GOT3 (cell line): ENCODE data around the gene ZBTB7C.

ENCODE experiments used
- DNase-seq: peaks from one replicate; lab custom pipeline; 2025; ENCODE audit warnings: mixed read lengths; lab: John Stamatoyannopoulos, UW

ZBTB7C gene

DNA sequence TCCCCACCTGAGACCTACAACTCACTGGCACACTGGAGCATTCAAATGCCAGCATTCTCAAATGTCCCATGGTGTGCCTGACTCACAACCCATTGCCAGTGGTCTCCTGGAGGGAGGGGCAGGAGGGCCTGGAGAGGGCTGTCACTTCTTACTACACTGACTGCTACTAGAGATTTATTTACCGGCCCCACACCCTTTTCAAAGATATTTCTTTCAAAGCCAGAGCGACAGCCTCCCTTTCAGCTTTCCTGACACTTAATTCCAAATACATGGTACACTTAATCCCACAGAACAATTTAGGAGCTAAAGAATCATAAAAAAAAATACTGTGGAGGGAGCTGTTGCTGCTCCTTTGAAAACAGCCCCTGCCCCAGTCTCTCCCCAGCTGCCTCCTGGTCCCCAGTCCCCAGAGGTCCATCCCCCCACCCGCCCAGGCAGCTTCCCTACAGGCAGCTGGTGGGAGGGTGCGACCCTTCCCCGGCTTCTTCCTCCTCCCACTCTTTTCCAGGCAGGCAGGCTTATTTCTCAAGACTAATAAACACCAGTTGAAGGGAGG is 349.6 kb downstream of the ZBTB7C start:
- no peak for DNase-seq

DNA sequence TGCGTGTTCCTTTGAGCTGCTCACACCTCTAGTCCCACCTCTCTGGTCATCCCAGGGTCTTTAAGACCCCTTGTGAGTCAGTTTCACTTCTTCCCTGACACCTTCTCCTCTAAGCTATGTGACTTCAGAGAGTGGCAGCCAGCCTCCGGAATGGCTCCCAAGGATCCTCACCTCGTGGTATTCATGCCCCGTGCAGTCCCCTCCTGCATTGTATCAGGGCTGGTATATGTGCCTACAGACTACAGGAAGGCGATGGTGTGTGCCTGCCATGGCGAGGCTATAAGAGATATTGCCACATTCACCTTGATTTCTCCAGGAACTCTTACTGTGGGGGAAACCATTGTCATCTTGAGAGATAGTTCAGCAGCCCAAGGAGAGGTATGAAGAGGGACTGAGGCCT is 350.7 kb downstream of the ZBTB7C start:
- DNase-seq, result no peak

DNA sequence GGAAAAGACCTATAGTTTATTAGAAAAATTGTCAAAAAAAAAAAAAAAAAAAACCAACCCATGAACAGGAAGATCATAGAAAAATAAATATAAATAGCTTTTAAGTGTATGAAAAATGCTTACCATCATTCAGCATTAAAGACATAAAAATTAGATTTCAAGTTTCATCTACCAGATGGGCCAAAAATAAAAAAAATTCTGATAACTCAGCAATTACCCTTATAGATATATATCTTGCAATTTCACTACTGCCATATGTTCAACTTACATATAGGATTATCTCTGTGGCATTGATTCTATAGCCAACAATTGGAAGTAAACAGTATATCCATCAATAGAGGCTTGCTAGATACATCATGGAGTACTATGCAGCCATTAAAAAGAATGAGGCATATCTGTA is 352.2 kb downstream of the ZBTB7C start:
- no peak for DNase-seq

DNA sequence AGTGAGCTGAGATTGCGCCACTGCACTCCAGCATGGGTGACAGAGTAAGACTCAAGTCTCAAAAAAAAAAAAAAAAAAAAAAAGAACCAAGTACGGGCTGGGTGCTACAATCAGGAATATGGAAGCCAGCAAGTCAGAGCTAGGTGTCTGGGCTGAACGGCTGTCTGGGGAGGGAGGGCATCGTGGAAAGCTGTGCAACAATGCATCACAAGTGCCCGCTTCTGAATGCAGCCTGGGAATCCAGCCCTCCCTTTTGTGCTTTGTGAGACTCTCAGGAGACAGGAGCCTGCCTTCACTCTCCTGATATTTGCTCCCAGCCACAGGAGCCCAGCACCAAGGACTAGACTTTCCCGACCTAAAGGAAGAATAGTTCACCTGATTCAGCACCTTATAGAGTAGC is 353.8 kb downstream of the ZBTB7C start:
- DNase-seq, result no peak

DNA sequence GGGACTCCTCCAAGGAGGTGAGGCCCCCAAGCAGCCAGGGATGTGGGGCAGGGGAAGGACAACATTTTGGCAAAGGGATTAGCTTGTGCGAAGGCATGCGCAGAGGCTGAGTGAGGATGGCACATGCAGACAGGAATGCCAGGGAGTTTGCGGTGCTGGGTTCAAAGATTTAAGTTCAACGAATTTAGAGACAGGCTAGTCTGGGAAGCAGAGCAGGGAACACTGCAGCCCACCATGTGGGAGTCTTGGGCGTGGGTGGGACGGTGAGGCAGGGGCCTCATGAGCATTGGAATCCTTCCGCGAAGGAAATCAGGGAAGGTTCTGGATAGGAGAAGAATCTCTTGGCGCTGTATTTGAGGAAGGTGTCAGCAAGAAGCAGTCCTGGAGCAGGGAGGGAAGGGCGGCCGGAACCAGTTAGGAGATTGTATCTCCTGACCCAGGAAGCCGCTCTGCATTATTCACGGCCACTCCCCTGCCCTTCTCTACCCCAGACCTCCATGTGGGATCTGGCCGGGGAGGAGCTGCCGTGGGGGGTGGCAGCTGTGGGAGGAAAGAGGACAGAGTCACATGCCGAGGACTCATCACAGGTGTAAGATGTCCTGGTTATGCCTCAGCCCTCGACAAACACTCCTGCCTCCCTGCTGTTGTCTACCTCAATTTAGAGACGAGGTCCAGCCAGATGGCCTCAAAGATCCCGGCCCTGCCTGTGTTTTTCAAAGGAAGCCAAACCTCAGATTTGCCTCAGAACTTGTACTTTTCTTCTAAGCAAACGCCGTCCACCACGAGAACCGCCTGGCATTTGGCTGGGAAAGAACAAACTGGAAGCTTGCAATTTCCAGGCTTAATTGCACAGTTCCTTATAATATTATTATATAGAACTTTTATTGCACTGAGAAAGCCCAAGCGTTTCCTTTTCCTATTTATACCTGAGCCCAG is 355.0 kb downstream of the ZBTB7C start:
- no peak for DNase-seq

DNA sequence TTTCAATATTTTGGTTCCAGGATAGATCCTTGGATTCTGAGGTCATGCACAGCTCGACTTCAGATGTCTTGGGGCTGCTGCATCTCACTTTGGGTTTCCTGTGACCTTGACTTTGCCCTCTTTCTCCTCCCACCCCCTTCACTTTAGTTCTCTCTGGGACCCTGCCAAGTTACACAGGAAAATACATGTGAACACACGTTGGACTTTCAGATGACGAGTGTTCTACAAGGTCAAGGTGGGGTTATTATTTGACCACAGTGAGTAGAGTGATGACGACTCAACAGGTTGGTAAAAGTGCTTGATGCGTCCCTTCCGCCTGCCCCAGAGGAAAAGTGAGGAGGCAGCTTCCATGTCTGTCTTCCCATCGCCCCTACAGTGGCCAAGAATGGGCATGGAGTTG is 356.3 kb downstream of the ZBTB7C start:
- no peak for DNase-seq

DNA sequence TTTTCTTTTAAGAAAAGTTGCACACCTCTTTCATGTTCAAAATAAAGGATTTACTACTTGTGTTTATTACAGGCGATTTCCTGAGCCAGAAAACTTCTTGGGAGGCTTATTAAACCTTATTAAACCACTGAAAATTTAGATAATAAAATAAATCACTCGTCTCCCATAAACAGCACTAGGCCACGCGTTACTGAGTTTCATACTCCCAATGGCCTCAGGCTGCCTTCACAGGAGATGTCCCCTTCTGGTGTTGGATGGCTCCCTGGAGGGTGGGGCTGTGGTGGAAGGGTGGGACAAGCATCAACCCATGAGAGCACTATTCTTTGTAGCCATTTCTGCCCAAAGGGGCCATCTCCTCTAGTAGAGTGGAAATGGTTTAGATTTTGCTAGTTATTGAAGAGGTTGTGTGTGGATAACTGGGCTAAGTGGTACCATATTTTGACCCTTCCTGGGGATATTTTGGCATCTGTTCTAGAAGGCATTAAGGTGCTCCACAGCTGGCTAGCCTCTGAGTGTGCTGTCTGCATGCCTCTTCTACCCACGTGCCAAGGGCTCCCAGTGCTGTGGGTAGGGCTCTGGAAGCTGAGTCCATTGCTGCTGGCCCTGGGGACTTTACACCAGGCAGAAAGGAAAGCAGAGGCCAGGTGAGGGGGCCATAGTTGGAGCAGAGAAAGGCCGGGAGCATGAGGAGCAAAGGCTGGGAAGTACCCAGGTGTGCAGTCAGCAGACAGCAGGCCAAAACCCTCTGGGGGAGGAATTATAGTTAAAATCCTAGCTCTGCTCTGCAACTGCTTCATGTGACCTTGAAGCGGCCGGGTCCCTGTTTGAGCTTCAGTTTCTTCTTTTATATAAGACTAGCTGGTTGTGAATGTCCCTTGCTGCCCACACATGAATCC is 357.0 kb downstream of the ZBTB7C start:
- DNase-seq, result no peak

DNA sequence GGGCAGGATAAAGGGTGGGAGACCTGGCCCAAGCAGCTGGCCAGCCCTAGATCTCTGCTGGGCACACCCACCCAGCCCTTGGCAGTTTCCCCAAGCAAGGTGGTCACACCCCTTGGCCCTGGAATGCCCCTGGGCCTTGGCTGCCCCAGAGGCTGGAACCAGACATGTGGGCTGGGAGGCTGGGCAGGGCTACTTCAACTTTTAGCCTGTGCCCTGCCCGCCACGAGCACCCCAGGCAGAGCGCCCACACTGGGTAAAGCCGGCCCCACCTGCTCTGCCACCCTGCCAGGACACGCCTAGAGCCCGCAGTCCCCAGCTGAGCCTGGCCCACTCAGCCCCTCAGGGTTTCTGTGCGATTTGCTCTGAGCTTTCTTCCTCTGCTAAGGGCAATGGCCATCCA is 359.0 kb downstream of the ZBTB7C start:
- DNase-seq, result no peak

DNA sequence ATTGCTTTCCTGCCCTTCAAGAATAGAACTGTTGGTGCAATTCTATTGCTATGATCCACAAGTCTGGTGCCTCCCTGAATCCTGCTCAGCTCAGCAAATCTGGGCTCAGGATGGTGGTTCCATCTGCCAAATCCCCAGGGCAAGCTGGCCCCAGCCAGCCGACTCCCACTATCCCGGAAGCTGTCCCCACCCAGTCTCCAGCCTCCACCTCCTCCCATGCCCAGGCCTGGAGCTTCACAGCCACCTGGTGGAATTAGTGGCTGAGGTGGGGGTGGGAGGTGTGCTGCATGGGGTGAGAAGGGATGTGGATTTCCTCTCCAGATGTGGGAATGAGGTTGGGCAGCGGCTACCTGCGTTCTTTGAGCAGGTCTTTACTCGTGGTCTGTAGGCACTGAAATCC is 359.4 kb downstream of the ZBTB7C start:
- no peak for DNase-seq

DNA sequence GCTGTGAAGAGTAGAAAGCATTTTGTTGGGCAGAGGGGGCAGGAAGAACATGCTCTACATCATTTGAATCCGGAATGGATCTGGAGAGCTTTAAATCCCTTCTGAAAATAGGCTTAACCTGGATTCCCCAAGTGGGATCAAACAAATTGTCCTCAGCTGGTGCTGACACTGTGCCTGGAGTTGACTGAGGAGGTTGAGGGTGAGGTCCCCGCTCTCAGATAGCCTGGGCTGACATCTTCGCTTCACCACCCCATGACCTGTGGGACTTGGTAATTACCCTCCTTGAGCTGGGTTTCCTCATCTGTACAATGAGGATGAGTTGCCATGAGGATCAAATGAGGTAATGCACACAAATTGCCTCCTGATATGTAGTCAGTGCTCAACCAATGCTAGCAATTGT is 360.9 kb downstream of the ZBTB7C start:
- no peak for DNase-seq

DNA sequence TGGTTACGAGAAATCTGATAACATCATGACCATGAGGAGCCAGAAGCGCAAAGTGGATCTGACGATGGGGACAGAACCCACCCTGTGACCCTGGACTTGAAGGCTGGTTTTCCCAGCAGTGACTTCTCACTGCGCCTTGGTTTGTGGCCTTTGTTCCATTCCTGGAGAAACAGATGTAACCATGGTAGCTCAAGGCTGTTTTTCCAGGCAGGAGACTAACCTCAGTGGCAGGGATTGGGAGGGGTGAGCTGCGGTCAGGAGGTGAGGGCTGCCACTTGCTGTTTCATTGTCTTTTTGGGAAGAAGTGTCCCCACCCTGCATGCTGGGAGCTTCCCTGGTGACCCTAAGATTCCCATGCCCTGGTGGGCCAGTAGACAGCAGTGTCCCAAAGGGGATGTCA is 362.3 kb downstream of the ZBTB7C start:
- no peak for DNase-seq

DNA sequence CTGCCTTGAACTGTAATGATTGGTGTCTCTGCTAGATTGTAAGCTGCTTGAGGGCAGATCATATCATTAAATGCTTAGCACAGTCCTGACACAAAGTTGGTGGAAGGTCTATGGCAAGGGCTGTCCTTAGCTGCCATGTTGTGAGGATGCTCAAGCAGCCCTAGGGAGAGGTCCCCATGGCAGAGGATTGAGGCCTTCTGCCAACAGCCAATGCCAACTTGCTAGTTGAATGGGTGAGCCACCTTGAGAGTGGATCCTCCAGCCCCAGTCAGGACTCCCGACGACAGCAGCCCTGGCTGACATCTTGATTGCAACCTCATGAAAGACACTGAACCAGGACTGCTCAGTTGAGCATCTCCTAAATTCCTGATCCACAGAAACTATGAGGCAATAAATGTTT is 363.4 kb downstream of the ZBTB7C start:
- DNase-seq, result no peak

DNA sequence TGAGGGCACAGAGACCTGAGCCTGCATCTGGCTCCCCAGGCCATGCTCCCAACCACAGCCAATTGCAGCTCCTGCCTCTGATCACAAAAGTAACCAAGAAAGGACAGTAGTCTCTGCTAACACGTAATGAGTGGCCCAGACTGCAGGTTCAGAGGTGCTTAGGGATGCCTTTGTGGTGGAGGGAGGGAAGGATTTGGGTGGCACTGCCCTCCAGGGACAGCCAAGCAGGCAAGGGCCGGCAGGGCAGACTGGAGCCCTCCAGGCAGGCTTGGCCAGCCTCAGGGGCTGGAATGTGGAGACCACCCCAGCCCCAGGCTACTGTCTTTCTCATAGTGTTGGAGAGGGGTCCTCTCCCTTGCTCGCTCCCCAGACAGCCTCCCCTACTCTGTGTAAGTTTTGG is 364.2 kb downstream of the ZBTB7C start:
- DNase-seq, result no peak

DNA sequence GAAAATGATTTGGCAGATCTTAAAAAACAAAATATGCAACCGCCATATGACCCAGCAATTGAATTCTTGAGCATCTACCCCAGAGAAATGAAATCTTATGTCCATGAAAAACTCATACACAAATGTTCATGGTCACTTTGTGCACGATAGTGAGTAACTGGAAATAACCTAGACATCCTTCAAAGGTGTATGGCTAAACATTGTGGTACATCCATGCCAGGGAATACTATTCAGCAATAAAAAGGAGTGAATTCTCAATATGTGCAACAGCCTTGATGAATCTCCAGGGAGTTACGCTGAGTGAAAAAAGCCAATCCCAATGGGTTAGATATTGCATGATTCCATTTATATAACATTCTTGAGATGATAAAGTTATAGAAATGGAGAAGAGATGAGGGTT is 366.0 kb downstream of the ZBTB7C start:
- no peak for DNase-seq

DNA sequence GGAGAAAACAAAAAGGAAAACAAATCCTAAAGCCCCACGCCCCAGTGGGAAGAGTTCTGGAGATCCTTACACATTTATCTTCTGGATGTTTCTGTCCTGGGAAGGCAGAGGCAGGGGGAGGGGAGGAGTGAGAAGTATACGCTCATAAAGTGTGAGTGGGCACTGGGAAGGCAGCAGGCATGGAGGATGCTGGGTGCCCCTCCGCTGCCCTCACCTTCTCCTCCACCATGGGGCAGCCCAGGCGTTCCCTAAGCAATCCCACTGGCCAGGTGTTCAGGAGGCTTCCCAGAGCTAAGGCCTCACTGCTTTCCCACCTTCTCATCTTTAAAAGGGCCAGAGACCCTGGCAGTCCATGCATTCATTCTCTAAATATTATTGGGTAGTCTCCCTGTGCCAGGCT is 366.8 kb downstream of the ZBTB7C start:
- no peak for DNase-seq

DNA sequence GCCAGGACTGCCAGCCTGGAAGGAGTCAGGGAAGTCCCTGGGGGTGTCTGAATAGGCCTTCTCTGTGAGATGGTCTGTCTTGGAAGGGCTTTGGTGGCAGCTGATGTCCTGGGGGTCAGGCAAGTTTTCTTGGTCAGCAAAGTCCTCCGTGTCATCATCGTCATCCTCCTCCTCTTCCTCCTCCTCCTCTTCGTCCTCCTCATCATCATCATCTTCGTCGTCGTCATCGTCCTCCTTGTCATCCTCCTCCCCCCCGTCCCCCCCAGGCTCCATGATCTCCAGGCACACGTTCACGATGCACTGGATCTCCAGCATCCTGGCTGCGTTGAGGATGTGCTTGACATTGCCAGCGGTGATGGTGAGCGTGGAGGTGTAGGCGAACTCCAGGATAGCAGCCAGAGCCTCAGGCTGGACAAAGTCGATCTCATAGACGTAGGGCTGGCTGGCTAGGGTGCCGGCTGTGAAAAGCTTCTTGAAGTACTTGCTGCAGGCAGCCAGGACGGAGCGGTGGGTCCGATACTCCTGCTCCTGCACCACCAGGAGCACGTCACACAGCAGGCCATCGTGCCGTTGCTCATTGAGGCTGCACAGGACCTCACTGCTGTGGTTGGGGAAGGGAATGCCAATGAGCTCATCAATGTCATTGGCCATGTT is 368.6 kb downstream of the ZBTB7C start:
- no peak for DNase-seq

DNA sequence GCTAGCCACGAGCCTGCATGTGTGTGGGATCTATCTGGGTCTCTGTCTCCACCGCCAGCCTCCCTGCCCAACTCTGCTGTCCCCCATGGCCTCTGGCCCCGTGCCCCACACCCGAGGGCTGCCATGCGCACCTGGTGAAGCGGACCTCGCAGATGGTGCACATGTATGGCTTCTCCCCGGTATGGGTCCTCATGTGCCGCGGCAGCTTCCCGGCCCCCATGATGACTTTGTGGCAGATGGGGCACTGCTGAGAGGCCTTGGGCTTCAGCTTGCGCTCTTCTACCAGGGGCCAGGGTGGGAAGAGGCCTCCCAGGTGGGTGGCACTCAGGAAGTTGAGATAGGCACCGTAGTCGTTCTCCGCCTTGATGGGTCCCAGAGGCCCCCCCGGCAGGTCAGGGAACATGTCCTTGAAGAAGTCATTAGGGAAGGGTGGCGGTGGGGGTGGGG is 369.4 kb downstream of the ZBTB7C start:
- DNase-seq, result no peak

DNA sequence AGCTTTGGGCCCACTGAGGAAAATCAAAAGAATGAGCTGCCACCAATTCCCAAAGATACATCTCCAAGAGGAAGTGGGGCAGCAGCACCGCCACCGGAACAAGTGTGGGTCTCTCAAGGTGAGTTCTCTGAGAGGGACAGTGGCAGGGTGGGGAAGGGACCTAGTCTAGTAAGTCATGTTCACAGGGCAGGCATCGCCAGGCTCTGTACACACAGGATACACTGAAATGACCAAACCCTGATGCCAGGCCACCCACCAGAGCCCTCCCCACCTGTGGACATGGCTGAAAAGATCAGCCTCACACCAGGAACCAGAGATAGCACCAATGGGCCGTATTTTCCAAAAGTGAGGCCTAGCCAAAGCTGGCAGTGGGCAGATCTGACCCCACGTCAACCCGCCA is 370.5 kb downstream of the ZBTB7C start:
- DNase-seq, result no peak

DNA sequence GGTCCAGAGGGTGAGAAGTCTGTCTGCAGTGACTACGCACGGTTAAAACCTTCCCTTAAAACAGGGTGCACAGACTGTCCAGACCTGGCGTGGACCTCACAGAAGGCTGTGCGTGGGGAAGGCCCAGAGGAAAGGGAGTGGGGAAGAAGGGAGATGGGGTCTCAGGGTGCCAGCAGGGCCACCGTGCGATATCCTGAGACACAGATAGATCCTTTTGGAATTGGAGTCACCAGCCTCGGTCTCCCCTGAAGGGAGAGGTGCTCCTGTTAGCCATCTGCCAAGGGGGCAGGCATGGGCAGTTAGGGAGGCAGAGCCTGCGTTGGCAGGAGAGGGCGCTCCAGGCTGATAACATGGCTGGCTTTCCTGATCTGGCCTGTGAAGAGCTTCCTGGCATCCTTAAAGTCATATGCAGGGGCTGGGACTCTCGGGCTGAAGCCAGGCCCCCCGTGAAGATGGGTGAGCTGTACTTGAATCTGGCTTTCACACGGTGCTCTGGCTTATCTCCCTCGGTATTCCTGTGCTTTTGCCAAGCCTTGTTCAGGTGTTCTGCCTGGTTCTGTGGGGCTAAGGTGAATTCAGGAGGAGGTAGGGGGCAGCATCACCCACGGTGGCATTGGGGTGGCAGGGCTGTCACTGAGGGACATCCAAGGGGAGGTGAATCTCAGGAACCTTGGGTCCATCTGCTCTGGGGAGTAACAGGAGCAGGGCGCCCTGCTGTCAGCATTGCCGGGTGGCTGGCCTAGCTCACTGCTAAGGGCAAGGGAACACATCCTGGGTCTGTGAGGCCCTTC is 371.5 kb downstream of the ZBTB7C start:
- no peak for DNase-seq

DNA sequence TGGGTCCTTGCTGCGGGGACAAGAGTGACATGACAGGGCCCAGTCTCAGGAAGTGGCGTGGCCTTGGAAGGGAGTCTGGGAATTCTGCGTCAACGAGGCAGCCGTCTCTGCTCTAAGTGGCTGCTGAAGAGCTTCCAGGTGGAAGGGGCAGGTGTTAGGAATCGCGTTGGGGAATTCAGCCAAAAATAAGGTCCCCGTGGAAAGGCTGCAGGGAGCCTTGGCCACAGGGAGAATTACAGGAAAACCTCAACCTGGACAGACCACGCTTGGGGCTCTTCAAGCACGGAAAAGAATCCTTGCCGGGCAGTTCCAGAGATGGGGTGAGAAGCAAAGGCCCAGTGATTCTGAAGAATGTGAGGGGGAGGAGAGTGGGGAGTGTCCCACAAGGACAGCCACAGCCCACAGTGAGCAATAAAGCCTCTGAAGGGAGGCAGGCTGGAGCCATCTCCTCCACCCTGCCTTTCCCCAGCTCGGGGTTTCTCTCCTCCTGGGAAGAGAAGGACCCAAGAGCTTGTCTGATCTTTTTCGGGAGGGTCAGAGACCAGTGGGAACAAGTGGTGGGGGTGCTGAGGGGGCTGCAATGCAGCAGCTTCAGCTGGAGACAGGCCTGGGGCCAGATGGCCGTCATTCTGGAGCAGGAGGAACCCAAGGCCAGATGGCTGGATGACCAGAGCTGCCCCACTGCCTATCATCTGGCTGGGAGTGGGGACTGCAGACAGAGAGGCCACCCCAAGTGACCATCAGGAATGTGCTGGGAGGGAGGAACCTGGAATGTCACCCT is 372.4 kb downstream of the ZBTB7C start:
- DNase-seq, result no peak

DNA sequence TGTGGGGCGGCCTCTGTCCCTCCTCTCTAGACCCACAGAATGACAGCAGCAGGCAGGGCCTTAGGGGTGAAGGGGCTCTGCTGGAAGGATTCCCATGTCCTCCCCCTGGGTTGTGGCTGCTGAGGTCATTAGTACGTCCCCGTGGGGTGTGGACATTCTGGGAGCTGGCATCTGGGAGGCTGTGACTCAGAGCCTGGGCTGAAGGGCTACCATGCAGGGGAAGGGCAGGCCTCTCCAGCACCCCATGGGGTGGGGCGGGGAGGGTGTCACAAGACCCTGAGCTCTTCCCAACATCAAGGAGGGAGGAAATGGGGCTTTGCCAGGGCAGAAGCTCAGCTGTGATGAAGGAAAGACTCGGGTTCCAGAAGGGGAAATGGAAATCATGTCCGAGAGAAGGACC is 373.0 kb downstream of the ZBTB7C start:
- DNase-seq, result no peak
